Measurements from ENCODE around the gene CATSPERD. TPM values are rescaled to one million over a fixed set of nuclear protein-coding genes. Genes with fewer than 3 reads are reported as not detected.

Gene CATSPERD
- total RNA-seq, 1 donor from 2014 or later = not detected

GRCh38 chr19:5793188-5793587, 72.8 kb downstream of the CATSPERD start:
- TF ChIP-seq CTCF (IDR thresholded peaks at IDR 0.05; ENCODE audit: unreplicated experiment) = no peak
- H3K9me3 Mint-ChIP-seq = peaks cover 4% of the 10 kb centered on the region
- no peak for DNase-seq (ENCODE audit: low spot score in 2 of 2, unreplicated experiment in 2 of 2)
- H3K27me3 Mint-ChIP-seq (ENCODE audit: low read depth) = peaks cover 1% of the 10 kb centered on the region
- H3K27ac Mint-ChIP-seq = no peak overlapping the region
- H3K4me3 Mint-ChIP-seq = no peak overlapping the region
- H3K4me1 Mint-ChIP-seq = peaks cover 11% of the 10 kb centered on the region
- H3K36me3 Mint-ChIP-seq = peaks cover 12% of the 10 kb centered on the region

DNA sequence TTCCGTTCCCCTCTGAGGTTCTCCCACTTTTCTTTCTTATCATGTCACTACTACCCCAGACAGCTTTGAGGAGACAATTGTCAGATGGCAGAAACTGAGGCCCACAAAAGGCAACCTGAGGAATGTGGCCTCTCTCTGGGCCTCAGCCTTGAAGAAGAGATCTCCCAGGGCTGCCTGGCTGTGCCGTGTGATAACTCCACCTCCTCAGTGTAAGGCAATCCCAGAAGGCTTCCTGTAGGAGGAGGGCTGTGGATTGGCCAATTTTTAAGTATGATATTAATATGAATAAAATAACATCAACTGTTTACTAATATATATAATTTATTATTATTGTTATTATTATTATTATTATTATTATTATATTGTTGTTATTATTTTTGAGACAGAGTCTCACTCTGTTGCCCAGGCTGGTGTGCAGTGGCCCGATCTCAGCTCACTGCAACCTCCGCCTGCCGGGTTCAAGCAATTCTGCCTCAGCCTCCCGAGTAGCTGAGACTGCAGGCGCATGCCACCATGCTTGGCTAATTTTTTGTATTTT, 75.0 kb downstream of the CATSPERD start:
- no peak for TF ChIP-seq CTCF (IDR thresholded peaks at IDR 0.05; ENCODE audit: unreplicated experiment)
- no peak overlapping the region for H3K27ac Mint-ChIP-seq
- H3K4me3 Mint-ChIP-seq = no peak overlapping the region
- H3K36me3 Mint-ChIP-seq = peaks cover 4% of the 10 kb centered on the region
- no peak for DNase-seq (ENCODE audit: low spot score in 2 of 2, unreplicated experiment in 2 of 2)
- peaks cover 4% of the 10 kb centered on the region for H3K9me3 Mint-ChIP-seq
- H3K4me1 Mint-ChIP-seq = peaks cover 5% of the 10 kb centered on the region
- H3K27me3 Mint-ChIP-seq (ENCODE audit: low read depth) = peaks cover 4% of the 10 kb centered on the region

GRCh38 chr19:5798244-5798643, 77.8 kb downstream of the CATSPERD start:
- DNase-seq (ENCODE audit: low spot score in 2 of 2, unreplicated experiment in 2 of 2) = no peak
- no peaks in the 10 kb centered on the region for H3K36me3 Mint-ChIP-seq
- H3K4me1 Mint-ChIP-seq = peaks cover 8% of the 10 kb centered on the region
- H3K27ac Mint-ChIP-seq = no peak overlapping the region
- no peaks in the 10 kb centered on the region for H3K9me3 Mint-ChIP-seq
- H3K4me3 Mint-ChIP-seq = no peak overlapping the region
- TF ChIP-seq CTCF (IDR thresholded peaks at IDR 0.05; ENCODE audit: unreplicated experiment) = no peak
- H3K27me3 Mint-ChIP-seq (ENCODE audit: low read depth) = peaks cover 9% of the 10 kb centered on the region

GRCh38 chr19:5799247-5800241, 79.1 kb downstream of the CATSPERD start:
- TF ChIP-seq CTCF (IDR thresholded peaks at IDR 0.05; ENCODE audit: unreplicated experiment) = no peak
- H3K4me1 Mint-ChIP-seq = peaks cover 18% of the 10 kb centered on the region
- H3K27ac Mint-ChIP-seq = no peak overlapping the region
- H3K9me3 Mint-ChIP-seq = no peaks in the 10 kb centered on the region
- H3K27me3 Mint-ChIP-seq (ENCODE audit: low read depth) = peaks cover 21% of the 10 kb centered on the region
- no peak overlapping the region for H3K4me3 Mint-ChIP-seq
- DNase-seq (ENCODE audit: low spot score in 2 of 2, unreplicated experiment in 2 of 2) = no peak
- H3K36me3 Mint-ChIP-seq = no peaks in the 10 kb centered on the region

DNA sequence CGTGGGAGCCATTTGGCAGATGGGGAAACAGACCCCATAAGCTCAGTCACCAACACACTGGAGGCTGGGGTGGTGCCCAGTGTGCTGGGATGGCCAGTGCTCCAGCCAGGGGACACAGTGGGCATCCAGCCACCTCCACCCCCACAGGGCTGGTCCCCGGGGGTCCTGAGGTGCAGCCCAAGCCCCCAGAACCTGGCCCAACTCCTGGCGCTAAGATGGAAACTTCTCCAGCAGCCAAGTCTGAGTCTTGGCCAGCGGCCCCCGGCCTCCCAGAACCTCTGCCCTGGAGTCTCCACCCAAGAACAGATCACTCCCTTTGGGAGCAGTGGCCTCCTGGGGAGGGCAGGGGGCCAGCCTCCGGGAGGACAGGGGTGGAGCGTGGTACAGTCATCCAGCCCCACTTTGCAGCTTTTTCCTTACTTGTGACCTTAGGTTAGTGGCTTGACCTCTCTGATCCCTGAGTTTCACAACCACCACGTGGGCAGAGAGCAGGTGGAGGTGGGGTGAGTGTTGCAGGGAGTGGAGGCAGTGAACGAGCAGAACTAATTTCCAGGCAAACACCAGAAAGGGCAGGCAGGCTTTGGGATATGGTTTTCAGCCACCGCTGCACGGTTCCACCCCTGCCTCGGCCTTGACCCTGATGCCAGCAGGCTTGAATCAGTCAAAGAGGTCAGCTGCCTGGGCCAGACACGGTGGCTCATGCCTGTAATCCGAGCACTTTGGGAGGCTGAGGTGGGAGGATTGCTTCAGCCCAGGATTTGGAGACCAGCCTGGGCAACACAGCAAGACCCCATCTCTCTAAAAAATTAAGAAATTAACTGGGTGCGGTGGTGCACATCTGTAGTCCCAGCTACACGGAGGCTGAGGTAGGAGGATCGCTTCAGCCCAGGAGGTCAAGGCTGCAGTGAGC, 80.2 kb downstream of the CATSPERD start:
- Mint-ChIP-seq H3K9me3 (no peaks in the 10 kb centered on the region), H3K27me3 (ENCODE audit: low read depth) (peaks cover 26% of the 10 kb centered on the region), H3K4me3 (no peak overlapping the region), H3K36me3 (no peaks in the 10 kb centered on the region), H3K27ac (no peak overlapping the region), H3K4me1 (peaks cover 18% of the 10 kb centered on the region)
- no peak for TF ChIP-seq CTCF (IDR thresholded peaks at IDR 0.05; ENCODE audit: unreplicated experiment)
- DNase-seq (ENCODE audit: low spot score in 2 of 2, unreplicated experiment in 2 of 2) = no peak
